ENCODE results near the gene MRPS30.
"Not testable (repeated sequence)": the region's sequence is repeated elsewhere in the genome, so short reads cannot be mapped to it uniquely, and the experiment has no call there.

MRPS30 gene

DNA sequence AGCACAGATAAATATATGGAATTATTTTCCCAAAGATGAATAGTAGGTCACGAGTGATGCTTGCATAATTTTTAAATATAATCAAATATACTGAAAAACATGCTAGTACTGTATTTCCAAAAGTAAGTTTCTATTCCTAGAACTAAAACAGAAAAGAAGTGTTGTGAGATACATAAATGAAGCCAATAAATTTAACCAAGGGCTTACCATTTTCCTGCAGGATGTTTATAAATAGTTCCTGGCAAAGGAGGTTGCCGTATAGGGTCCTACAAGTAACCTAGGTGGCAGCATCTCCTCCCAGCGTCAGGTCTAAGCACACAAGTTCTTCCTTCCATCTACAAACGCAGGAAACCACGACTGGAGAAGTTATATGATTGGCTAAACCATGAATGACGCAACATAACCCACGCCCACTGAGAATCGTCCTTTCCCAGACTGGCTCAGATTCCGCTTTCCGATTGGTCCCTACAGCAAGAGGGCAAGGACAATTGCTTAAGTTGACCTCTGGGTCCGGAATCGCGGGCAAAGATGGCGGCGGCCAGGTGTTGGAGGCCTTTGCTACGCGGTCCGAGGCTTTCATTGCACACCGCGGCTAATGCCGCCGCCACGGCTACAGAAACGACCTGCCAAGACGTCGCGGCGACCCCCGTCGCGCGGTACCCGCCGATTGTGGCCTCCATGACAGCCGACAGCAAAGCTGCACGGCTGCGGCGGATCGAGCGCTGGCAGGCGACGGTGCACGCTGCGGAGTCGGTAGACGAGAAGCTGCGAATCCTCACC lies at the start of gene MRPS30:
TSS of gene MRPS30 (plus strand) at position 513 of the 780 bp plus-strand sequence. CDS start at position 529, 16 bp downstream.
- DNase-seq: peak; percentile 94

DNA sequence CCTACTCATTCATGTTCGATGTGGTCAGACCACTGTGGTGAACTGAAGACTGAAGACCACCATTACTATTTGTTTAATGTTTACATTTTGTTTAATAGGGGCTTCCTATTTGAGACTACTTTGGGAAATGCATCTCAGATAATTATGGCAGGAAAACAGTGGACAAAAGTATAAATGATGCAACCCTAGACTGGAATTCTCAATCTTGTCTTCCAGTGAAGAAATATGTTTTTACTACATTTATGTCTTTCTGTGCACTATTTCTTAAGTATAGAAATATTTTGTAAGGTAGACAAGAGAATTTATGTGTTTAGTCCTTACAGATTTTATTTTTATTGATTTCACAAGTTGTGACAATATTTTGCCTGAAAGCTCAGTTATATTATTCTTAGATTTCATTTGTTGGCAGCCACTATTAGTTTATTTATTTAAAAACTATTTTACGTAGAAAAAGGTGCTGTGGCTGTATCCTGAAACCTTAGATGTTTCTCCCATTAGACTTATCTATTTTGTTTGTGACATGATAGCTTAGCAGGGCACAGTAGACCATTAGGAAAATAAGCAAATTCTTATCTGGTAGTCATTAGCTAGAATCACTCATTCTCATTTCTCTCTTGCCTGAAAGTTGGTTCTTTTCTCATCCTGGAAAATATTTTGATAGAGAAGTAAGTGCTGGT lies 39.4 kb upstream of the MRPS30 start:
- no peak for DNase-seq

DNA sequence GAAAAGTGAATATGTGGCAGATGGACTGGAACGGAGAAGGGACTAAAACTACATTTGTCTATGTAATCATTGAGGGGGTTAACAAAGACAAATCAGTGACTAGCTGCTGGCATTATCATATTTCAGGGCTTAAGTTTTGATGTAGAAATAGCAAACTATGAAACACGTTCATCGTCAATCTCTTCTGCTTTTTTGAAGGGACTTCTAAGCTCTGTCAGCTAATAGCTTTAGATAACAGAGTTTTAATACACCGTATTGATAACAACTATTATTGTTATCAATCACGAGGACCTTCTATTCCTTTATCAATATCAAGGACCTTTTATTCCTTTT lies 38.9 kb upstream of the MRPS30 start:
- DNase-seq: no peak

DNA sequence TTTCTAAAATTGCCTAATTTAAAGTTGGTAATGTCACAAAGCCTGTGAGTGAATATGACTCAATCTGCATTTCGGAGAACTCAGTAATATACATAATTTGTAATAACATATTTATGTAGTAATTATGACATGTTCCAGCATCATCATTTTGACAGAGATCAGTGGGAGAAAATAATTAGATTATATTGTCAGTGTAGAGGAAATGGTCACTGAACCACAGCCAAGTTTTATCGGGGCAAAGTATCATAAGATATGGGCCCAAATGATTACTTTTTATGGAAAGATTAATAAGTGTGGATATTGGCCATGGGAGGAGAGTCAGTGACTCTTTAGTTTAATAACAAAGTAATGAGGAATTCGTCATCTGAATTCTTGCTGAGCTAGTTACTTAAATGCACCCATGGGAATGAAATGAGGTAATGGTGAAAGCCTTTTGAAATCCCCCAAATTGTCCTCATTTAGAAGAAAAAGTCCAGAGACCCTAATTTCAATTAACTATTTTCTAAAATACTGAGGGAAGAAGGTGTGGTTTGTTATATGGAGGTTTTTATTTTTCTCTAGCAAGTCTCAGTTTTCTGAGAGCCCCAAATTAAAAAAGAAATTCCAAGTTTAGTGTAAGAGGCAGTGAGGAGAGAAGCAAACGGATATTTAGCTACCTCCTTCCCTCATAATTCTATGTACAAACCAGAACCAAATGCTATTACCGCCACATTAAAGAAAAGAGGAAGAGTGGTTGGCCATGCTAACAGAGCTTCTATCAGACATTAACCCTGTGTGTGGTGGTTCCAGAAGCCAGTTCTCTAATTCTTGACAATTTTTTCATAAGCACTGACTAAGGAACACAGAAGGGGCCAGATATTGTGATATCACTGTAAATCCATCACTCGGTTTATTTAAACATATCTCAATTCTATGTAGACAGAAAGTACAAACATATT lies 37.7 kb upstream of the MRPS30 start:
- DNase-seq: no peak

DNA sequence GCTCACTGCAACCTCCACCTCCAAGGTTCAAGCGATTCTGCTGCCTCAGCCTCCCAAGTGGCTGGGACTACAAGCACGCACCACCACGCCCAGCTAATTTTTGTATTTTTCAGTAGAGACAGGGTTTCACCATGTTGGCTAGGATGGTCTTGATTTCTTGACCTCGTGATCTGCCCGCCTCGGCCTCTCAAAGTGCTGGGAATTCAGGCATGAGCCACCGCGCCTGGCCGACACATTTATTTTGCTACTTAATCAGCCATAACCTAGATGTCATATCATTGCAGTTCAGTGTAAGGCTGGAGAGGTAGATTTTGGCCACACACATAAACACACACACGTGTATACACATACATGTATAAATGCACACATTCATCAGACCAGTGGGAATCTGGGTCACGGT lies 36.4 kb upstream of the MRPS30 start:
- DNase-seq: not testable (repeated sequence)

DNA sequence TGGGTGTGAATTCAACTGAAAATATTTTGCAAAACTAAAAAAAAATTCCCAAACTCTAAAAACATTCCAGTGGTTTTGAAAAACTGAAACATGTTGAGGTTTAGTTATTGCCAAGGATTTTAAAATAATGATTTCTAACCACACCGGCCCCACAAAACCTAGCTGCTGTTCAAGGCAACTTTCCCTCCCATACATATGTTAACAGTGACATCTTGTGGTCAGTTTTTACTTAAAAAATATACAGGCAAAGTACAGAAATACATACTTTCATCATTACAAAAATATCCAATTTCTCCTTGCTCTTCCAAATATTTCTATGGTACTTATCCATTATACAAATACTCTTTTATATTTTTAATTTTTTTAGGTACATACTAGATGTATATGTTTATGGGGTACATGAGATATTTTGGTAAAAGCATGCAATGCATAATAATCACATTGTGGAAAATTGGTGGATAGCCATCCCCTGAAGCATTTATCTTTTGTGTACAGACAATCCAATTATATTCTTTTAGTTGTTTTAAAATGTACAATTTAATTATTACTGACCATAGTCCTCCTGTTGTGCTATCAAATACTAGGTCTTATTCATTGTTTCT lies 34.4 kb upstream of the MRPS30 start:
- DNase-seq: no peak

DNA sequence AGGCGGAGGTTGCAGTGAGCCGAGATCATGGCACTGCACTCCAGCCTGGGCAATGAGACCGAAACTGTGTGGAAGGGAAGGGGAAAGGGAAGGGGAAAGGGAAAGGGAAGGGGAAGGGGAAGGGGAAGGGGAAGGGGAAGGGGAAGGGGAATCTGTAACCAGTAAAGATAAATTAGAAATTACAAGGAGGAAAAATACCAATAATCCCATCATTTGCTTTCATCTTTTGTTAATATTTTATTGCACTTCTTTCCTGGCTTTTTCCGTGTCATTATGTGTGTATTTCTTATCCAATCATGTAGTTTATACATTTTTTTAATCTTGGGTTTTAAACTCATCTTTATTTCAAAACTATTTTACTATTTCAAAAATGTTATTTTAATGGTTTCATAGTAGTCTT lies 29.6 kb upstream of the MRPS30 start:
- no peak for DNase-seq

DNA sequence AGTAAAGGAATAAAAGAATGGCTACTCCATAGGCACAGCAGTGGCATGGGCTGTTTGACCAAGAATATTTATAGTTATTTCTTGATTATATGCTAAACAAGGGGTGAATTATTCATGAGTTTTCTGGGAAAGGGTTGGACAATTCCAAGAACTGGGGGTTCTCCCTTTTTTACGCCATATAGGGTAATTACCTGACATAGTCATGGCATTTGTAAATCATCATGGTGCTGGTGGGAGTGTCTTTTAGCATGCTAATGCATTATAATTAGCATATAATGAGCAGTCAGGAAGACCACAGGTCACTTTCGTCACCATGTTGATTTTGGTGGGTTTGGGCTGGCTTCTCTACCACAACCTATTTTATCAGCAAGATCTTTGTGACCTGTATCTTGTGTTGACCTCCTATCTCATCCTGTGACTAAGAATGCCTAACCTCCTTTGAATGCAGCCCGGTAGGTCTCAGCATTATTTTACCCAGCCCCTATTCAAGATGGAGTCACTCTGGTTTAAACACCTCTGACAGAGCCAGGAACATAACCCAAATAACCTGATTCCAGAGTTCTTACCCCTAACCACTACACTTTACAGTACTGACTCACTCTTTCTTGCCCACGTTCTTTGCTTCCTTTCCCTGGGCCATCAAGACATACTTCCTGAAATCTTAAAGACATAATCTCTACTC lies 25.0 kb upstream of the MRPS30 start:
- DNase-seq: no peak

DNA sequence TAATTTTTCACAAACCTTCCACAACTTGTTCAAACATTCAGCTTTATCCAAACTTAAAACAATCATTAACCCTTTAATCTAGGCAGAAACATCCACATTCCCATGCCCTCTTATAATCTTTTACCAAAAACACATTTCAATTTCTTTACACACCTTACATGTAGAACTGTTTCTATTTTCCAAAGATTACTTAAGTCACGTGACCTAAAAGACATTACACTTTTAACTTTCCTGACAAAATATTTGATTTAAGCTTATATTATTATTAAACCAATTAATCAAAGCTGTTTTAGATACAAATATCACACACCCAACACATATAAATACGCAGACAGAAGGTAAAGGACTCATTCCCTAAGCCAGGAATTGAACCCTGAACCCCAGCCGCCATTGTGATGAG lies 21.0 kb upstream of the MRPS30 start:
- no peak for DNase-seq

DNA sequence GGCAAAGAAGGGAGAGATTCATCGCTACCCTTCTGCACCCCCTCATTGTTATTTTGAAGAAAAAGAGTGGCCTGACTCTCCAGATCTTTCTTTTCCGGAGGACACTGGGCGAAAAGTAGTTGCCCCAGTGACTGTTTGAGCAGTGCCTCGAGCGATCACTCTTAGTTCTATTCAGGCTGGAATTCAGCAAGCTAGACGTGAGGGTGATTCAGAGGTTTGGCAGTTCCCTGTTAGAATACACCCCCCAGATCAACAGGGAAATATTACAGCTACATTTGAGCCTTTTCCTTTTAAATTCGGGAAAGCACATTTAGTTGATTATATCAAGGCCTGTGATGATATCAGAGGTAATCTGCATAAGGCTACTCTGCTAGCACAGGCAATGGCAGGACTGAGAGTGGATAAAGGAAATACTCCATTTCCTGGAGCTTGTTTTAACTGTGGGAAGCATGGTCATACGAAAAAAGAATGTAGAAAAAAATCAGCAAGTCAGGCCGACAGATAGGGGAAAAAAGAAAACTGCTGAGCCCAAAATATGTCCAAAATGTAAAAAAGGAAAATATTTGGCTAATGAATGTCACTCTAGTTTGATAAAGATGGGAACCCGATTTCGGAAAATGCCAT lies 19.3 kb upstream of the MRPS30 start:
- not testable (repeated sequence) for DNase-seq

DNA sequence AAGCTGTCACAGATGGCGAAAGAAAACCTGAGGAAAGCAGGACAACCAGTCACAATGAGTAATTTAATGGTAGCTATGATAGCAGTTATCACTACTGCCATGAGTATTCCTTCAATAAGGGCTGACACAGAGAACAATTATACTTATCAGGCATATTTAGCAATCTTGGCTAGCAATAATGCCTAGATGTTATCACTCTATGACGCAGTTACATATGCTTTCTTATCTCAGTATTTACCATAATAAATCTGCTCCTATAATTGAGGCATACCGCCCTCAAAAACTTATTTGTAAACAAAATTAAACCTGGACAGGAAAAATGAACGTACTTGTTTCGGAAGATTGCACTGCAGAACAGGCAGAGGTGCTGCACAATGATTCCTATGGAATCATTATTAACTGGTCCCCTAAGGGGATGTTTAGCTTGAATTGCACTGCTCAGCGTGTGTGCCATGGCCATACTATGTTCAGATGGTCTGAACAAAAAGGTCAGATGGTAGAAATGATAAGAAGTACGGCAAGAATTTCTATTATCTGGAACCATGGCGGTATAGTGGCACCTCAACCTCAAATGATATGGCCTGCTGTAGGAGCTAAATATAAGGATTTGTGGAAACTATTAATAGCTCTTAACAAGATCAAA lies 16.6 kb upstream of the MRPS30 start:
- not testable (repeated sequence) for DNase-seq

DNA sequence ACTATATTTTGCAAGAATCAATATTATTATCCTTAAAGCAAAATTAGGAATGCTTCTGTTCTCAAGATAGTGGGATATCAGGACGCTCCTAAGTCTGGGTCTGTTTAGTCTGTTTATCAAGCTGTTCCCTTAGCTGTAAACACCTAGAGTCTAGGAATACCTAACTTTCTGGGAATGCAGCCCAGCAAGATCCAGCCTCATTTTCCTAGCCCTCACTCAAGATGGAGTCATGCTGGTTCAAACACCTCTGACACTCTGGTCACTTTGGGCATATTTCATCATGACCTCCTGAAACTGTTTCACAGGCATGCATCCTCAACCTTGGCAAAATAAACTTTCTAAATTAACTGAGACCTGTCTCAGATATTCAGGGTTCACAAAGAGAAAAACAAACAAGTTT lies 14.4 kb upstream of the MRPS30 start:
- DNase-seq: no peak

DNA sequence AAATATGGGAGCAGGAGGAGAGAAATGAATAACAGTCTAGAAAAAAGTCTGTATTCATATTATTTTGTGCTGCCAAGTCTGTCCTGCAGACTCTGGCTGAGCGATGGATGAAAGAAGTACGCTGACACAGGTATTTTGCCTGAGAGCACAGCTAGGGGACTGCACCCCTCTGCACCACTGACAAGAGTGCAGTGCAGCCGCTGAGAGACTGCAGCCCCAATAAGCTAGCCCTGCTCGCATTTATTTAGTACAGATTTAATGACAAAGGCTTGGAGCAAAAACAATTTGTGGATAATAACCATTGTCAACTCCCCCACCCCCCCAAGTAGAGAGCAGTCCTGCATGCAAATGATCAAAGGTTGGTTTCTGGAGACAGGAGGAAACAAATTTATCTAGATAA lies 13.3 kb upstream of the MRPS30 start:
- DNase-seq: no peak

DNA sequence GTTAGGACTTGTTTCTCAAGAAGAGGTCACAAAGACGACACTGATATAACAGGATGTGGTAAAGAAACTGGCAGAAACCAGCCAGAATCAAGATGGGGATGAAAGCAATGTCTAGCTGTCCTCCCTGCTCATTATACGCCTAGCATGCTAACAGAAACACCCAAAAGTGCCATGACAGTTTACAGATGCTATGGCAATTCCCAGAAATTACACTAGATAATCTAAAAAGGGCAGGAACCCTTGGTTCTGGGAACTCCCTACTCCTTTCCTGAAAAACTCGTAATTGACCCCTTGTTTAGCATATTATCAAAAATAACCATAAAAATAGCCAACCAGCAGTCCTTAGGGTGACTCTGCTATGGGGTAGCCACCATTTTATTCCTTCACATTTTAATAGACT lies 10.9 kb upstream of the MRPS30 start:
- DNase-seq: no peak

DNA sequence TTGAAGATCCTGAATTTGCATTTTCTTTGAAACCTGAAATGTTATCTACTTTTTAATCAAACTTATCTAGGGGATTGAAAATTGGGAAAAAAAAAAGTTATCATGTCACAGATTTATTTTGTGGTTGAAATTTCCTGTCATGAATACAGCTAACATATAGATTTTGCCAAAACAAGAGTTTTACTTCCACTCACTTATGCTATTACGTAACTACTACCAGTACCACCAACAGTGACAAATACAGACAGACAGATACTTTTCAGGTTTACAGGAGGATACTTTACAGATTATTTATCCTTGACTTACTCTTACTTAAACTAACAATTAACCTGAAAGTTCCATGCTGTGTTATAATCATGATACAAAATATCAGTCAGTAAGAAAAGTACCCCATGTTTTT lies 6.8 kb upstream of the MRPS30 start:
- no peak for DNase-seq

DNA sequence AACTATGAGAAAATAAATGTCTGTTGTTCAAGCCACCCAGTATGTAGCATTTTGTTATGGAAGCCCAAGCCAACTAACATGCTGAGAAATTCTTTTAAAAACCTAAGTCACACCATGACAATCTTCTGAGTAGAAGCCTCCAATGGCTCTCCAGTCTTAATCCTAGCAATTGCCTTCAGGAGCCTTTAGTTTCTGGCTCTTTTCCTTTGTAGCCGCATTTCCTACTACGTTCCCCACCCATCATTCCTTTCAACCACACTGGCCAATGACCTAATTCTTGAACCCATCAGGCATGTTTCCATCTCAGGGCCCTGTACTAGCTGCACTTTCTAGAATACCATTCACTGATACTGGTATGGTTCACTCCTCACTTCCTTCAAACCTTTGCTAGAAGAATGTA lies 2.1 kb upstream of the MRPS30 start:
- DNase-seq: no peak

DNA sequence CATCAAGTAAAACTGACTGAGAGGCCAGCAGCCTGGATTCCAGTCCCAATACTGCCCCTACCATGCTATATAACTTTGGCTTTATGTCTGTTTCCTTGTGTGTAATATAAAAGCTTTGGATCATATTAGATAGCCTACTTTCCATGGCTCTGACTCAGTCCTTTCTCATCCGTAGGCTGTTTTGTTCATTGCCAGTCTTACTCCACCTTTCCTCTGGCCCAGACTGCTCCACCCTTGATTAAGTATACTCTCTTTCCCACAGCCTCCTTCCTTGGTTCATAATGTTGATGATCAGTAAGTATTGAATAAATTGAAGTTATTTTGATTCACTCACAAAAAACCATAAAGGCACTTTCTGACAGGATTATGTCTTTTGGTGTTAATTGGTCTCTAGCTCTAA lies 1.5 kb upstream of the MRPS30 start:
- no peak for DNase-seq

DNA sequence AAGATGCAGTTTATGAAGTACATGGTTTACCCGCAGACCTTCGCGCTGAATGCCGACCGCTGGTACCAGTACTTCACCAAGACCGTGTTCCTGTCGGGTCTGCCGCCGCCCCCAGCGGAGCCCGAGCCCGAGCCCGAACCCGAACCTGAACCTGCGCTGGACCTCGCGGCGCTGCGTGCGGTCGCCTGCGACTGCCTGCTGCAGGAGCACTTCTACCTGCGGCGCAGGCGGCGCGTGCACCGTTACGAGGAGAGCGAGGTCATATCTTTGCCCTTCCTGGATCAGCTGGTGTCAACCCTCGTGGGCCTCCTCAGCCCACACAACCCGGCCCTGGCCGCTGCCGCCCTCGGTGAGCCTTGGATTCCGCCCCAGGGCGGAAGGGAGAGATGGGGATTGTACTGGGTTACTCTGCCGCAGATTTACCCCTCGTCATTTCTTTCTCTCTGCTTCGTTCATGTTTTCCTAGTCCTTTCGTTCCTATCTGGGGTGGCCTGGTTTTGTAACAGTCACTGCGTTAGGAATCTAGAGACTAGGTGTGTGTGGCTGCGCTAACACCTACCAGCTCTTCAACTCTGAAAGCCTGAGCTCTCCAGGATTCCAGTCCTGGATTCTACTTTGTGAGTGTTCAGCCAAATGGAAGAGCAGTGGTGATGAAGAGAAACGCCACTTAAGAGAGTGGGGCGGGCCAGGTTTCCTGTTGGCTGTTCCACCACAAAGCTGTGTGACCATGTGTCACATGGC lies 638 bp downstream of the MRPS30 start:
- DNase-seq: peak; percentile 53

DNA sequence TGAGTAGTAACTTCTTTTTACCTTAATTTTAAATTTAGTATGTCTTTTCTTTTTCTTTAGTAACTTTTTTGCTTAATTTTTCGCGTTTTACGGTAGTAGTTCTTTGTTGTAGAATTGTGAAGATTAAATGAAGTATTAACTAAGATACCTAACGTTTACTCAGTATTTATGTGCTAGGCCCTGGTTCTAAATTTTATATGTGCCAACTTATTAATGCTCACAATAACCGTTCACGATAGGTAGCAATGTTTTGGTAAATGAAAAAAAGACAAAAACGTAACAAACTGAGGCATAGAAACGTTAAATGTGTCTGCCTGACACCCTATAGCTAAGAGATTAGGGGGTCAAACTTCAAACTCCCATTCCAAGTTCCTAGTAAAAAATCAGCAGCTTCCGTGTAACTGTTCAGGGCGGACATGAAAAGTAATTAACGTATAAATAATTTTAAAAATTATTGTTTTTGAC lies 1.2 kb downstream of the MRPS30 start:
- no peak for DNase-seq

DNA sequence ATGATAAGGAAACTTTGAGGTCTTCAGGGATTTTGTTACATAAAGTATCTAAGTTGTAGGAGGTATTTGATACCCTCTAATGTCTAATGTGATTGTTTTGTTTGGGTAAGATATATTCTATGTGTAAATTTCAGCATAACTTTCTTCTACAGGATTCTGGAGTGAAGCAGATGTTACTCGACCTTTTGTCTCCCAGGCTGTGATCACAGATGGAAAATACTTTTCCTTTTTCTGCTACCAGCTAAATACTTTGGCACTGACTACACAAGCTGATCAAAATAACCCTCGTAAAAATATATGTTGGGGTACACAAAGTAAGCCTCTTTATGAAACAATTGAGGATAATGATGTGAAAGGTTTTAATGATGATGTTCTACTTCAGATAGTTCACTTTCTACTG lies 6.0 kb downstream of the MRPS30 start:
- DNase-seq: no peak

DNA sequence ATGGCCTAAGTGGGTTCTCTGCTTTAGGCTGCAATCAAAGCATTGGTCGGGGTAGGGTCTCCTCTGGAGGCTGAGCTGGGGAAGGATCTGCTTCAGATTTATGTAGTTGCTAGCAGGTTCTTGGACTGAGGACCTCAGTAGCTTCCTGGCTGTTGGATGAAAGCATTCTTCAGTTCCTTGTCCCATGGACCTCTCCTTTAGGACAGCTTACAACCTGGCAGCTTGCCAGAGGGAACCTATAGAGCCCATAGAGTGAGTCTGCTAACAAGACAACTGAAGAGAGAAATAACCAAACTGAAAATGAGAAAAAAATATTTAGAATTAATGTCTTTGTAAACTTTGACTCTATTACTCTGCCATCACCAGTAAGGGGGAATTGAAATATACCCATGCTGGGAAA lies 12.4 kb downstream of the MRPS30 start:
- DNase-seq: no peak
